ENCODE data around the gene PRXL2A. TPM values are rescaled to one million over a fixed set of nuclear protein-coding genes. Genes with fewer than 3 reads are reported as not detected.
"Not testable (repeated sequence)": the region's sequence is repeated elsewhere in the genome, so short reads cannot be mapped to it uniquely, and the experiment has no call there.

PRXL2A gene
- polyA plus RNA-seq, 1 of the 3 experiments (the other 2 are of a cell fraction) = 15.6 TPM

DNA sequence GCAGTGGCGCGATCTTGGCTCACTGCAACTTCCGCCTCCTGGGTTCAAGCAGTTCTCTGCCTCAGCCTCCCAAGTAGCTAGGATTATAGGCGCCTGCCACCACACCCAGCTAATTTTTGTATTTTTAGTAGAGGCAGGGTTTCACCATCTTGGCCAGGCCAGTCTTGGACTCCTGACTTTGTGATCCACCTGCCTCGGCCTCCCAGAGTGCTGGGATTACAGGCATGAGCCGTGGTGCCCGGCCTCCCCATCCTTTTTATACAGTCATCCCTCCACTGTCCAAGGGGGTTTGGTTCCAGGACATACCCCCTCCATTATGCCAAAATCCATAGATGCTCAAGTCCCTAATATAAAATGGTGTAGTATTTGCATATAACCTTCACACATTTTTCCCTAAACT is 67.3 kb downstream of the PRXL2A start:
- peaks cover 99% of the 10 kb centered on the region for H3K79me2 ChIP-seq (ENCODE audit: insufficient read depth)
- H3K4me2 ChIP-seq; H3K27me3 ChIP-seq (ENCODE audit: insufficient read depth); H3K27ac ChIP-seq (ENCODE audit: low read depth in 2 of 2, low read length in 1 of 2); H3K9ac ChIP-seq; DNase-seq; H2AFZ ChIP-seq (ENCODE audit: low read depth); H3K9me2 ChIP-seq; H3K9me3 ChIP-seq; POLR2A ChIA-PET; H3K4me3 ChIP-seq (ENCODE audit: low read depth in 2 of 2, low read length in 1 of 2): not testable (repeated sequence)
- H4K20me1 ChIP-seq (ENCODE audit: insufficient read depth) = peaks cover 48% of the 10 kb centered on the region
- CTCF ChIA-PET = interaction anchor here (1.0 to 35.3 kb wide), 3 partner anchors 29 to 32 kb away, joined by 3 to 602 read pairs (median 4); no protein-coding TSS in a partner anchor
- peaks cover 26% of the 10 kb centered on the region for H3F3A ChIP-seq (replicated peaks; ENCODE audit: insufficient read depth)
- H3K4me1 ChIP-seq (ENCODE audit: control insufficient read depth in 1 of 2, insufficient read depth in 2 of 2, low read depth in 1 of 2, low read length in 1 of 2) = peaks cover 3 to 24% of the 10 kb centered on the region in 2 experiments; a peak in 3 of 4 replicates
- WGBS (ENCODE audit: low lambda C conversion rate) = 98% methylated on average over 7 of the region's 7 CpGs
- peaks cover 3 to 27% of the 10 kb centered on the region in 2 experiments for H3K36me3 ChIP-seq (replicated peaks in 1 of 2; ENCODE audit: control insufficient read depth in 1 of 2, insufficient read depth in 2 of 2, low read length in 1 of 2)

DNA sequence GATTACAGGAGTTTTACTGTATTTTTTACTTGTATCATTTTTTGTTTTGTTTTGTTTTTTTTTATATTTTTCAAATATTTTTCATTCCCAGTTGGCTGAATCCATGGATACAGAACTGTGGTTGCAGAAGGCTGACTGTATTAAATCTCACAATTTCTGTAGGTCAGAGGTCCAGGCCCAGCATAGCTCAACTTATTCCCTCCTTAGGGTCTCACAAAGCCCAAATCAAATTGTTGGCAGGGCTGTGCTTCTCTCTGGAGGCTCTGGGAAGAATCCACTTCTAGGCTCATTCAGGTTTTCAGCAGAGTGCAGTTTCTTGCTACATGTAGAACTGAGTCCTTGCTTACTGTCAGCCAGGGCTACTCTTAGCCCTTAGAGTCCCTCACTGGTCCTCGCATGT is 68.3 kb downstream of the PRXL2A start:
- H3K27me3 ChIP-seq (ENCODE audit: insufficient read depth) = no peaks in the 10 kb centered on the region
- H3K4me3 ChIP-seq (ENCODE audit: low read depth in 2 of 2, low read length in 1 of 2) = no peak overlapping the region
- DNase-seq = no peak
- no peak overlapping the region for H3K4me2 ChIP-seq
- peaks cover 3 to 26% of the 10 kb centered on the region in 2 experiments for H3K36me3 ChIP-seq (replicated peaks in 1 of 2; ENCODE audit: control insufficient read depth in 1 of 2, insufficient read depth in 2 of 2, low read length in 1 of 2)
- H3K79me2 ChIP-seq (ENCODE audit: insufficient read depth) = peaks cover 99% of the 10 kb centered on the region
- CTCF ChIA-PET = interaction anchor here (0.6 to 1.0 kb wide), 2 partner anchors 28 to 870 kb away, joined by 3 read pairs; no protein-coding TSS in a partner anchor
- TF ChIP-seq SIN3A (IDR thresholded peaks at IDR 0.05; ENCODE audit: borderline replicate concordance, low read depth, low read length) (no peak), NRF1 (IDR thresholded peaks at IDR 0.05; ENCODE audit: low read depth, low read length) (no peak), EP300 (IDR thresholded peaks at IDR 0.05; ENCODE audit: borderline replicate concordance in 1 of 2, low read depth in 1 of 2, low read length in 1 of 2) (no peak), RAD21 (IDR thresholded peaks at IDR 0.05; ENCODE audit: low read length) (no peak), TAF1 (IDR thresholded peaks at IDR 0.05; ENCODE audit: borderline replicate concordance, low read depth, low read length) (no peak), ELF1 (IDR thresholded peaks at IDR 0.05) (no peak), MXI1 (IDR thresholded peaks at IDR 0.05; ENCODE audit: low read depth, low read length) (no peak), FOXJ3 (CRISPR knock-in tag; IDR thresholded peaks at IDR 0.05) (no peak), CHD2 (IDR thresholded peaks at IDR 0.05; ENCODE audit: low read length, partially characterized antibody) (no peak), GATA2 (CRISPR knock-in tag; IDR thresholded peaks at IDR 0.05) (no peak), NFIC (IDR thresholded peaks at IDR 0.05; ENCODE audit: borderline replicate concordance) (no peak)
- TF ChIP-seq, protein P1, sequence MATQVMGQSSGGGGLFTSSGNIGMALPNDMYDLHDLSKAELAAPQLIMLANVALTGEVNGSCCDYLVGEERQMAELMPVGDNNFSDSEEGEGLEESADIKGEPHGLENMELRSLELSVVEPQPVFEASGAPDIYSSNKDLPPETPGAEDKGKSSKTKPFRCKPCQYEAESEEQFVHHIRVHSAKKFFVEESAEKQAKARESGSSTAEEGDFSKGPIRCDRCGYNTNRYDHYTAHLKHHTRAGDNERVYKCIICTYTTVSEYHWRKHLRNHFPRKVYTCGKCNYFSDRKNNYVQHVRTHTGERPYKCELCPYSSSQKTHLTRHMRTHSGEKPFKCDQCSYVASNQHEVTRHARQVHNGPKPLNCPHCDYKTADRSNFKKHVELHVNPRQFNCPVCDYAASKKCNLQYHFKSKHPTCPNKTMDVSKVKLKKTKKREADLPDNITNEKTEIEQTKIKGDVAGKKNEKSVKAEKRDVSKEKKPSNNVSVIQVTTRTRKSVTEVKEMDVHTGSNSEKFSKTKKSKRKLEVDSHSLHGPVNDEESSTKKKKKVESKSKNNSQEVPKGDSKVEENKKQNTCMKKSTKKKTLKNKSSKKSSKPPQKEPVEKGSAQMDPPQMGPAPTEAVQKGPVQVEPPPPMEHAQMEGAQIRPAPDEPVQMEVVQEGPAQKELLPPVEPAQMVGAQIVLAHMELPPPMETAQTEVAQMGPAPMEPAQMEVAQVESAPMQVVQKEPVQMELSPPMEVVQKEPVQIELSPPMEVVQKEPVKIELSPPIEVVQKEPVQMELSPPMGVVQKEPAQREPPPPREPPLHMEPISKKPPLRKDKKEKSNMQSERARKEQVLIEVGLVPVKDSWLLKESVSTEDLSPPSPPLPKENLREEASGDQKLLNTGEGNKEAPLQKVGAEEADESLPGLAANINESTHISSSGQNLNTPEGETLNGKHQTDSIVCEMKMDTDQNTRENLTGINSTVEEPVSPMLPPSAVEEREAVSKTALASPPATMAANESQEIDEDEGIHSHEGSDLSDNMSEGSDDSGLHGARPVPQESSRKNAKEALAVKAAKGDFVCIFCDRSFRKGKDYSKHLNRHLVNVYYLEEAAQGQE (IDR thresholded peaks at IDR 0.05; ENCODE audit: low read depth, low read length) = no peak
- TF ChIP-seq, protein P2, sequence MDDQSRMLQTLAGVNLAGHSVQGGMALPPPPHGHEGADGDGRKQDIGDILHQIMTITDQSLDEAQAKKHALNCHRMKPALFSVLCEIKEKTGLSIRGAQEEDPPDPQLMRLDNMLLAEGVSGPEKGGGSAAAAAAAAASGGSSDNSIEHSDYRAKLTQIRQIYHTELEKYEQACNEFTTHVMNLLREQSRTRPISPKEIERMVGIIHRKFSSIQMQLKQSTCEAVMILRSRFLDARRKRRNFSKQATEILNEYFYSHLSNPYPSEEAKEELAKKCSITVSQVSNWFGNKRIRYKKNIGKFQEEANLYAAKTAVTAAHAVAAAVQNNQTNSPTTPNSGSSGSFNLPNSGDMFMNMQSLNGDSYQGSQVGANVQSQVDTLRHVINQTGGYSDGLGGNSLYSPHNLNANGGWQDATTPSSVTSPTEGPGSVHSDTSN (IDR thresholded peaks at IDR 0.05) = no peak
- TF ChIP-seq, protein P3, sequence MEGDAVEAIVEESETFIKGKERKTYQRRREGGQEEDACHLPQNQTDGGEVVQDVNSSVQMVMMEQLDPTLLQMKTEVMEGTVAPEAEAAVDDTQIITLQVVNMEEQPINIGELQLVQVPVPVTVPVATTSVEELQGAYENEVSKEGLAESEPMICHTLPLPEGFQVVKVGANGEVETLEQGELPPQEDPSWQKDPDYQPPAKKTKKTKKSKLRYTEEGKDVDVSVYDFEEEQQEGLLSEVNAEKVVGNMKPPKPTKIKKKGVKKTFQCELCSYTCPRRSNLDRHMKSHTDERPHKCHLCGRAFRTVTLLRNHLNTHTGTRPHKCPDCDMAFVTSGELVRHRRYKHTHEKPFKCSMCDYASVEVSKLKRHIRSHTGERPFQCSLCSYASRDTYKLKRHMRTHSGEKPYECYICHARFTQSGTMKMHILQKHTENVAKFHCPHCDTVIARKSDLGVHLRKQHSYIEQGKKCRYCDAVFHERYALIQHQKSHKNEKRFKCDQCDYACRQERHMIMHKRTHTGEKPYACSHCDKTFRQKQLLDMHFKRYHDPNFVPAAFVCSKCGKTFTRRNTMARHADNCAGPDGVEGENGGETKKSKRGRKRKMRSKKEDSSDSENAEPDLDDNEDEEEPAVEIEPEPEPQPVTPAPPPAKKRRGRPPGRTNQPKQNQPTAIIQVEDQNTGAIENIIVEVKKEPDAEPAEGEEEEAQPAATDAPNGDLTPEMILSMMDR (IDR thresholded peaks at IDR 0.05) = no peak
- 100% methylated on average over 1 of the region's 1 CpG for WGBS (ENCODE audit: low lambda C conversion rate)
- H2AFZ ChIP-seq (ENCODE audit: low read depth) = no peak overlapping the region
- peaks cover 8% of the 10 kb centered on the region; the same call in 1 of the 2 replicates for H3K9me3 ChIP-seq
- peaks cover 46% of the 10 kb centered on the region for H4K20me1 ChIP-seq (ENCODE audit: insufficient read depth)
- H3K4me1 ChIP-seq (ENCODE audit: control insufficient read depth in 1 of 2, insufficient read depth in 2 of 2, low read depth in 1 of 2, low read length in 1 of 2) = peaks cover 3 to 22% of the 10 kb centered on the region in 2 experiments; a peak in 3 of 4 replicates
- no peak overlapping the region for H3K27ac ChIP-seq (ENCODE audit: low read depth in 2 of 2, low read length in 1 of 2)
- H3F3A ChIP-seq (replicated peaks; ENCODE audit: insufficient read depth) = peaks cover 26% of the 10 kb centered on the region
- H3K9ac ChIP-seq = no peak overlapping the region
- no peaks in the 10 kb centered on the region for H3K9me2 ChIP-seq
- POLR2A ChIA-PET = no interaction called here

All from SK-N-SH (cell line).